HL-60/S4 (cell line): ENCODE measurements around the gene GCLM.
"Not testable (repeated sequence)": the region's sequence is repeated elsewhere in the genome, so short reads cannot be mapped to it uniquely, and the experiment has no call there.

Experiments
- in situ Hi-C: fragments of 300-500 bp; cut with MboI; formaldehyde crosslinking; loops from 2 replicates; pipeline ENCODE4 v1.14.3; 2022; ENCODE audit warnings: low sequenced_read_pairs

GCLM gene

DNA sequence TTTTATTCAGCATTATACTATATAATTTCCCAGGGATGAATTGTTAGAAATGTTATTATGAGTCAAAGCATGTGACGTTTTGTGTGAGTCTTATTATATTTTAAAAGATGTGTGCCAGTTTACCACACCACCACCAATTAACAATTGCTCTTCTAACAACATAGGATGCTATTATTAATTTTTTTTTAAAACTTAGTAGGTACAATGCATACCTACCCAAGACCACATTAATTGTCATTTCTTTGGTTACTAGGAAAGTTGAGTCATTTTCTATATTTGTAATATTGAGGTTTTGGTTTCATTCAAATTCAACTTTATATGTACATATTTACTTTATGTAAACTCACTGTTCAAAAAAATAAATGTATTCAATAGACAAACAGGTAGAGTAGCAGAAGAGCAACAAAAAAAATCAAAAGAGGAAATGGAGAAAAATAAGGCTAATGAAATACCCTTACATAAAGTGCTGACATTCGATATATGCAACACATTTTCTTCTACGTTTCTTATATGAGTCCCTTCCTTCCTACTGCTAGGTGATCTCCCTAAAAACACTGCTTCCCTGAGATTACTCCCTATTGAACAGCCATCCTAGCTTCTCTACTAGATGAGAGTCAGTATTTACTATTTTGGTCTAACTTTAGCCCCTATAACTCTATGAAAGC, 9.6 kb downstream of the GCLM start:
- in situ Hi-C loops, result no loop called here

GRCh38 chr1:93888900-93889299, 20.3 kb downstream of the GCLM start:
- in situ Hi-C loops, result no loop called here

DNA sequence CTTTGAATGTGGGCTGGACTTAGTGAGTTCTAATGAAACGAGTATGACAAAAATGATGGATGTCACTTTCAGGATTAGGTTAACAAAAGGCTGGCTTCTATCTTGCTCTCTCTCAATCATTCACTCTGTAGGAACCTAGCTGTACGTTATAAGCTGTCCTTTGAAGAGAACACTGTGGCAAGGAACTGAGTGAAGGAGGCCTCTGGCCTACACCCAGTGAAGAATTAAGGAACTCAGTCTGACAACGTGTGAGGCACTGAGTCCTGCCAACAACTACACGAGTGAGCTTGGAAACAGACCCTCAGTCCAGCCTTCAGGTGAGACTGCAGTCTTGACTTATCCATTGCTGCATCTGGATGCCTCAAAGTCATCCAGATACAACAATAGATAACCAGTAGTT, 27.0 kb downstream of the GCLM start:
- in situ Hi-C loops, result no loop called here

GRCh38 chr1:93880731-93881130, 28.5 kb downstream of the GCLM start:
- in situ Hi-C loops, result no loop called here

GRCh38 chr1:93878889-93879586, 30.2 kb downstream of the GCLM start, which contains the start of gene DNTTIP2:
Gene DNTTIP2 (minus strand): TSS chr1:93879206. CDS start chr1:93879148, 58 bp downstream.
- in situ Hi-C loops, result no loop called here

GRCh38 chr1:93878501-93878888, 30.7 kb downstream of the GCLM start:
- in situ Hi-C loops, result no loop called here

DNA sequence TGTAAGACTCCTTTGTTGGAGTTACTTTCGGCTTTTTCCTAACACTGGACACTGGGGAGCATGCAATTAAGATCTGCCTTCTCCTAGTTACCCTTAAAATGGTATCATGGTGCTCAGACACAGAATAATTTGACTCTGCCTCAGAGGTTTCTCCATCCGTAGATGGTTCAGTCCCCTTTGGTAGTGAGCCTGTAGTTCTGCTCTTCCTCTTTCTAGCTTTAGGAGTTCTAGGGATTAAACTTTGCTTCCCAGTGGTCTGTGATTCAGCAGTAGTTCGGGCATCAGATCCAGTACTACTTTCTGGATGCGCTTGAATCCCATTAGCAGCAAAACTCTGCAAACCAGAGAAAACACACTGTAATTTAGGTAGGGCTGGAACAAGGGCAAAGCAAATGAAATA, 31.7 kb downstream of the GCLM start:
- in situ Hi-C loops, result no loop called here

DNA sequence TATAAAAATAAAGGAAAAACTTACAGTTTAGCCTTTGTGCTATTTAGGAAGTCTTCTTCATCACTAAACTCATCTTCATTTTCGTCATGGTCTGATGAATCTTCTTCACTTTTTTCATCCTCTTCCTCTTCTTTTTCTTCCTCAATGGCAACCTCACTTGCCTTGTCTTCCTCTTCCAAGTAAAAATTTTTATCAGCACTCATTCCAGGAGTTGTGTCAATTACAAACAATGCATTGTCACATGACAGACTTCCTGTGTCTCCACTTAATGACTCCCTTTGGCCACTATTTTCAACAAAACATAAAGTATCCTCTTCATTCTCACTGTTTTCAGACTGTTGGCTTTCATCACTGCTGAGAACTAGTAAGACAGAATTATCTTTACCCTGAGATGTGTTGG, 33.0 kb downstream of the GCLM start:
- in situ Hi-C loops, result no loop called here

- in situ Hi-C loops, result no loop called here
These were observed 35.1 kb downstream of the GCLM start for GRCh38 chr1:93874025-93874651.

- in situ Hi-C loops, result no loop called here
These were observed 37.9 kb downstream of the GCLM start for GRCh38 chr1:93871366-93871765.

DNA sequence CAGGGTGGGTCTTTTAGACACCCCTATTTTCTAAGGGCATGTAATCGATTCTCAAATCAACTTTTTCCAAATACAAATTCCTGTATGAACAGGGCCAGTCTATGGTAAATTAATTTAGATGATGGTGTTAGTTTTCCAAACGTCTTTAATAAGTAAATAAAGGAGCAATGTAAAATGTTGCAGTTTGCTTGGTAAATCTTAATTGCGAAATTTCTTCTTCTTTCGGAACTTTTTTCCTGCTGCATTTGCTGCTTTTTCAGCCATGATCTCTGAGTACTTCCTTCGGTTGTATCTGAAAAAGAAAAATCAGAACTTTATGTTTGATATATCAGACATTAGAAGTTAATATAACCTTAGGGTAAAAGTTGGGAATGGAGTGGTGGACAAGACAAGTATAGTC, 39.6 kb downstream of the GCLM start:
- in situ Hi-C loops, result no loop called here

DNA sequence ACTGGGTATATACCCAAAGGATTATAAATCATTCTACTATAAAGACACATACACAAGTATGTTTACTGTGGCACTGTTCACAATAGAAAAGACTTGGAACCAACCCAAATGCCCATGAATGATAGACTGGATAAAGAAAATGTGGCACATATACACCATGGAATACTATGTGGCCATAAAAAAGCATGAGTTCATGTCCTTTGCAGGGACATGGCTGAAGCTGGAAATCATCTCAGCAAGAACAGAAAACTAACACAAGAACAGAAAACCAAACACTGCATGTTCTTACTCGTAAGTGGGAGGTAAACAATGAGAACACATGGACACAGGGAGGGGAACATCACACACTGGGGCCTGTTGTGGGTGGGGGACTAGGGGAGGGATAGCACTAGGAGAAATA, 40.7 kb downstream of the GCLM start:
- in situ Hi-C loops, result not testable (repeated sequence)

GRCh38 chr1:93865253-93865652, 44.0 kb downstream of the GCLM start:
- in situ Hi-C loops, result no loop called here

DNA sequence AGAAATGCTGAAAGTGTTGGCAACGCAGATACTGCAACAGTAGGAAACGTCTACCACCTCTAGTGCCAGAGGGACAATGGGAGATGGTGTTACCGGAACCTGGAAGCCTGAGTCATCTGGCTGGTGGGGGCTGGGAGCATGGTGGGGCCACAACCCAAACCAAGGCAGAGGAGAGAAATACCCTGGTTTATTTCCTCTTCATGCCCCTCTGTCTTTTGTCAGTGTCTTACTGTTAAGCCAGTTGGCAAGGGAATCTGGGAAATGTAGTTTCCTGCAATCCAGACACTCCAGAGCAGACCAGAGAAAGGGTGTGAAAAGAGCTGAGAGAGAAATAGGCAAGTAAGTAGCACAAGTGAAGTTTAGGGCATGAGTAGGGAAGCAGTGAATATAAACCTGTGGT, 45.1 kb downstream of the GCLM start:
- in situ Hi-C loops, result no loop called here

GRCh38 chr1:93857653-93858052, 51.6 kb downstream of the GCLM start:
- in situ Hi-C loops, result not testable (repeated sequence)

- in situ Hi-C loops, result not testable (repeated sequence)
These were observed 53.2 kb downstream of the GCLM start for GRCh38 chr1:93855983-93856382.

- in situ Hi-C loops, result no loop called here
These were observed 55.3 kb downstream of the GCLM start for GRCh38 chr1:93853940-93854339.

- in situ Hi-C loops, result no loop called here
These were observed 57.4 kb downstream of the GCLM start for GRCh38 chr1:93851878-93852277.

DNA sequence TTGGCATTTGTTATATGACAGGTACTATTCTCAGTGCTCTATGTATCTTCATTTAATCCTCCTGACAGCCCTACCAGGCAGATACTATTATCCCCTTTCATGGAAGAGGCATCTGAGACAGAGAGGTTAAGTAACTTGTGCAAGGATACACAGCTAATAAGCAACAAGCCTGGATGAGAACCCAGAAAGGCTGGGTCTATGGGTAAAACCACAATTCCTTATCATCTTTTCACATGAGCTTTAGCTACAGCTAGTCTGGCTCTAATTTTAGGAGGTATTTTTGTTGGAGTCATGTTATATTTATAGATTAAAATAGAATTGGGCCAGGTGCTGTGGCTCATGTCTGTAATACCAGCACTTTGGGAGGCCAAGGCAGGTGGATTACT, 57.9 kb downstream of the GCLM start:
- in situ Hi-C loops, result no loop called here

DNA sequence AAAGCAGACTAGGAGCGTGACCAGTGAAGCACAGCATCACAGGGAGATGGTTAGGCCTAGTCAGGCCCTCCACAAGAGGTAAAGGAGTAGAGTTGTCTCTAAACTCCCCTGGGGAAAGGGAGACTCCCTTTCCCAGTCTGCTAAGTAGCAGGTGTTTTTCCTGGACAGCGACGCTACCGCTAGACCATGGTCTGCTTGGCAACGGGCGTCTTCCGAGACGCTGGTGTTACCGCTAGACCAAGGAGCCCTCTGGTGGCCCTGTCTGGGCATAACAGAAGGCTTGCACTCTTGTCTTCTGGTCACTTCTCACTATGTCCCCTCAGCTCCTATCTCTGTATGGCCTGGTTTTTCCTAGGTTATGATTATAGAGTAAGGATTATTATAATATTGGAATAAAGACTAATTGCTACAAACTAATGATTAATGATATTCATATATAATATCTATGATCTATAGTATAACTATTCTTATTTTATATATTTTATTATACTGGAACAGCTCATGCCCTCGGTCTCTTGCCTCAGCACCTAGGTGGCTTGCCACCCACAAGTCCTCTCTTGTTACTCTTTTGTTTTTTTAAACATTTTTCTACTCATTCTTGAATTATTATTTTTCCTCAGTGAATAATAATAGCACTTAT, 58.4 kb downstream of the GCLM start:
- in situ Hi-C loops, result not testable (repeated sequence)

DNA sequence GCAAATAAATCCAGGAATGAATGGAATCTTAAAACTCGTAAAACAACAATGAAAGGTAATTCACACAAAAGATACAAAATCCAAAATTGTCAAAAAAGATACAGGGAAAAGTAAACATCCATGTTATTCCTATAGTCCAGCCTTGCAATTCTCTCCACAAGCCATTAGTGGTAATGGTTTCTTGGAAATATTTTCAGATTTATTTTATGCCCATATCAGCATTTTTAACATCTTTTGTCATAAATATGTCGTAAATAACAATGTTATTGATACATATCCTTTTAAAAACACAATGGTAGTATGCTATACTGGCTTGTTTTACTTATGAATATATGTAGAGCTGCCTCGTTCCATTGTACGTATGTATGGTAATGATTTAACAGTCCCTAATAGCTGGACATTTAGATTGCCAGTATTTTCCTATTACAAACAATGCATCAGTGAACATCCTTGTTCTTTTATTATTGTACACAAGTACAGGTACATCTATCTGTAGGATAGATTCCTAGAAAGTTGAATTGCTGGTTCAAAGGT, 60.8 kb downstream of the GCLM start:
- in situ Hi-C loops, result loop anchor here (25.0 kb wide), 2 partner anchors 411 to 536 kb away; partner anchors contain the start of gene FNBP1L
